PC-3 (cell line): ENCODE data around the gene DNAH10. TPM values are rescaled to one million over a fixed set of nuclear protein-coding genes. Genes with fewer than 3 reads are reported as not detected.

Experiments used
- ATAC-seq: fragments of 200-7000 bp; cut with Tn5 transposase; 2 replicates; pipeline ENCODE4 v1.9.1; 2020; ENCODE audit warnings: mild to moderate bottlenecking, moderate library complexity
- BruUV-seq: library from RNA; stranded (reverse); fragments of 400-500 nt; replicated peaks from 2 replicates; lab custom pipeline; 2021; lab: Mats Ljungman, UMichigan
- CTCF ChIA-PET: fragments of 300-600 bp; sonication (Branson Sonifier 250); formaldehyde crosslinking; loops from one replicate; lab custom pipeline; 2022; ENCODE audit warnings: antibody characterized with exemption; lab: Charles Lee
- POLR2A ChIA-PET: fragments of 300-600 bp; sonication (Branson Sonifier 250); formaldehyde crosslinking; loops from one replicate; lab custom pipeline; 2022; ENCODE audit warnings: antibody characterized with exemption; ENCODE audit not compliant: unreplicated experiment; lab: Charles Lee
- DNase-seq: peaks from one replicate; pipeline ENCODE4 v3.0.0-alpha.2; 2015
- H2AFZ ChIP-seq: fragments of 300-600 bp; sonication (generic); 2 replicates; pipeline ENCODE4 v1.6.0; 2016; ENCODE audit warnings: antibody characterized with exemption, low read length
- H3F3A ChIP-seq: fragments of 300-600 bp; sonication (generic); one replicate; pipeline ENCODE4 v1.6.0; 2017; ENCODE audit warnings: antibody characterized with exemption, low read length, control low read depth, mild to moderate bottlenecking; ENCODE audit not compliant: unreplicated experiment
- H3K27ac ChIP-seq: fragments of 300-600 bp; sonication (generic); 2 replicates; pipeline ENCODE4 v1.5.1; 2016; ENCODE audit warnings: mild to moderate bottlenecking, low read length
- H3K27me3 ChIP-seq: fragments of 300-600 bp; sonication (generic); 2 replicates; pipeline ENCODE4 v1.6.1; 2016; ENCODE audit warnings: low read length, mixed read lengths
- H3K36me3 ChIP-seq: fragments of 300-600 bp; sonication (generic); 2 replicates; pipeline ENCODE4 v1.6.1; 2016; ENCODE audit warnings: low read depth, mixed run types, low read length, mixed read lengths
- H3K4me1 ChIP-seq: fragments of 300-600 bp; sonication (generic); 2 replicates; pipeline ENCODE4 v1.5.1; 2016; ENCODE audit warnings: low read length; ENCODE audit not compliant: insufficient read depth
- H3K4me2 ChIP-seq: fragments of 300-600 bp; sonication (generic); 2 replicates; pipeline ENCODE4 v1.6.0; 2016; ENCODE audit warnings: low read length
- H3K4me3 ChIP-seq: fragments of 300-600 bp; sonication (generic); 2 replicates; pipeline ENCODE4 v1.5.1; 2016; ENCODE audit warnings: mild to moderate bottlenecking, low read length, mixed read lengths
- H3K79me2 ChIP-seq: fragments of 300-600 bp; sonication (generic); 2 replicates; pipeline ENCODE4 v1.6.1; 2017; ENCODE audit warnings: low read length, mixed read lengths
- H3K9ac ChIP-seq: fragments of 300-600 bp; sonication (generic); 2 replicates; pipeline ENCODE4 v1.6.0; 2016; ENCODE audit warnings: mild to moderate bottlenecking, low read length
- H3K9me2 ChIP-seq: fragments of 300-600 bp; sonication (generic); replicated peaks from 2 replicates; pipeline ENCODE4 v1.6.1; 2016; ENCODE audit warnings: mixed run types, low read length, mixed read lengths
- H3K9me3 ChIP-seq: fragments of 300-600 bp; sonication (generic); 2 replicates; pipeline ENCODE4 v1.6.1; 2016; ENCODE audit warnings: low read length, mixed read lengths
- H4K20me1 ChIP-seq: fragments of 300-600 bp; sonication (generic); 2 replicates; pipeline ENCODE4 v1.6.1; 2016; ENCODE audit warnings: low read length, mixed read lengths
- CTCF ChIP-seq: fragments of 300-600 bp; sonication (generic); conservative IDR thresholded peaks from 2 replicates; pipeline ENCODE4 v1.5.1; 2017; ENCODE audit warnings: antibody characterized with exemption, low read depth, mild to moderate bottlenecking, low read length
- EZH2 ChIP-seq: fragments of 300-600 bp; sonication (generic); IDR thresholded peaks from one replicate; pipeline ENCODE4 v1.6.1; 2017; ENCODE audit warnings: antibody characterized with exemption, mild to moderate bottlenecking, low read length; ENCODE audit not compliant: unreplicated experiment
- EZH2phosphoT487 ChIP-seq: fragments of 300-600 bp; sonication (generic); IDR thresholded peaks from 2 replicates; pipeline ENCODE4 v1.6.1; 2018; ENCODE audit warnings: mild to moderate bottlenecking, antibody characterized with exemption, low read length, borderline replicate concordance
- intact Hi-C: fragments of 100-400 bp; cut with micrococcal nuclease; formaldehyde crosslinking; loops from 2 replicates; pipeline ENCODE4 v1.9.0; 2023
- total RNA-seq: library from RNA; depleted of rRNA; stranded (reverse); fragments of >200 nt; gene quantifications from 2 replicates; pipeline ENCODE4 v1.2.3, GENCODE V29; 2014

The DNAH10 gene
- total RNA-seq, 1 experiment from 2014 or later = 0.15 TPM

DNA sequence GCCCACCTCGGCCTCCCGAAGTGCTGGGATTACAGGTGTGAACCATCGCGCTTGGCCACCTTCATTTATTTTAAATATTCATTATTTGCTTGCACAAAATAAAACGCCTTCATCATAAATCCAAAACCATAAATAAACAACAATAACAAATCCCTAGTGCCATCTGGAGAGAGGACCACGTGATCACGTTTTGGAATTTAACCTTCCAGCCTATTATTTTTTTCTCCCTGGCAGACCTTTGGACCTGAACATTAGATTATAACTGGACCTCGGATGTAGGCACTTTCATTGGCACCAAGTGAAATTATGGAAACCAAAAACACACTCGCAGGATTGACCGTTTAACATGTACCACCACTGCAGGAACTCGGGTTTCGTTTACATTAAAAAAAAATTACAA lies 2.0 kb downstream of the DNAH10 start:
- Histone ChIP-seq H3K4me1 (no peaks in the 10 kb centered on the region), H2AFZ (no peak overlapping the region), H3K4me3 (no peak overlapping the region), H3K79me2 (no peaks in the 10 kb centered on the region), H3K36me3 (no peaks in the 10 kb centered on the region), H3F3A (no peaks in the 10 kb centered on the region), H3K27ac (no peak overlapping the region), H3K9me3 (no peaks in the 10 kb centered on the region), H3K9ac (no peak overlapping the region), H4K20me1 (no peaks in the 10 kb centered on the region), H3K9me2 (no peaks in the 10 kb centered on the region), H3K4me2 (no peak overlapping the region), H3K27me3 (no peaks in the 10 kb centered on the region)
- ATAC-seq (no peak), DNase-seq (no peak)
- TF ChIP-seq EZH2 (no peak), CTCF (no peak), EZH2phosphoT487 (no peak)
- intact Hi-C loops = no loop called here
- CTCF ChIA-PET = no interaction called here
- BruUV-seq = no TSS peak
- POLR2A ChIA-PET = no interaction called here

GRCh38 chr12:123765504-123766035 lies 3.5 kb downstream of the DNAH10 start:
- Histone ChIP-seq H3K9me3 (no peaks in the 10 kb centered on the region), H3K4me3 (no peak overlapping the region), H3K9ac (no peak overlapping the region), H3K27ac (no peak overlapping the region), H3K27me3 (no peaks in the 10 kb centered on the region), H3K9me2 (no peaks in the 10 kb centered on the region), H3K4me1 (no peaks in the 10 kb centered on the region), H3K79me2 (no peaks in the 10 kb centered on the region), H3K36me3 (no peaks in the 10 kb centered on the region), H3K4me2 (no peak overlapping the region), H3F3A (no peaks in the 10 kb centered on the region), H4K20me1 (no peaks in the 10 kb centered on the region), H2AFZ (no peak overlapping the region)
- intact Hi-C loops = no loop called here
- TF ChIP-seq EZH2phosphoT487 (no peak), CTCF (no peak), EZH2 (no peak)
- ATAC-seq (no peak), DNase-seq (no peak)
- ChIA-PET CTCF (no interaction called here), POLR2A (no interaction called here)
- no TSS peak for BruUV-seq

DNA sequence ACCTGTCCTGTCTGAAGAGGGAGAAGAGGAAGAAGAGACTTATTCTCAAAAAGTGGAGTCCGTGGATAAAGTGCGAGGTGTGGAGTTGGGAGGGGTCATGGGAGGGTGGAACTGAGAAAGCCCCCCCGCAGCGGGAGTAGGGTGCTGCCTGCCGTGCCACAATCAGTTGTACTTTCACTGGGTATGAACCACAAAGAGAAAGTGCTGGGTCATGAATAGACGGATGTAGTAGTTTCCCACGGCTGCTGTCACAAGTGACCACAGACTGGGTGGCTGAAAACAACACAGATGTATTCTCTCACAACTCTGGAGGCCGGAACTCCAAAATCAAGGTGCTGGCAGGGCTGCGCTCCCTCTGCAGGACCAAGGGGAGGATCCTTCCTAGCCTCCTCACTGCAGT lies 5.5 kb downstream of the DNAH10 start:
- Histone ChIP-seq H3K36me3 (no peaks in the 10 kb centered on the region), H3F3A (no peaks in the 10 kb centered on the region), H3K27ac (no peak overlapping the region), H3K9me2 (no peaks in the 10 kb centered on the region), H3K79me2 (no peaks in the 10 kb centered on the region), H3K4me3 (no peak overlapping the region), H3K9me3 (no peaks in the 10 kb centered on the region), H3K4me1 (no peaks in the 10 kb centered on the region), H2AFZ (no peak overlapping the region), H3K9ac (no peak overlapping the region), H3K4me2 (no peak overlapping the region), H4K20me1 (no peaks in the 10 kb centered on the region), H3K27me3 (no peaks in the 10 kb centered on the region)
- no TSS peak for BruUV-seq
- ChIA-PET POLR2A (no interaction called here), CTCF (no interaction called here)
- TF ChIP-seq EZH2 (no peak), CTCF (no peak), EZH2phosphoT487 (no peak)
- DNase-seq (no peak), ATAC-seq (no peak)
- intact Hi-C loops = no loop called here
